Adrenal gland (tissue), 12 donors: ENCODE measurements around the gene DLL3. TPM values are rescaled to one million over a fixed set of nuclear protein-coding genes. Genes with fewer than 3 reads are reported as not detected.

Experiments
- DNase-seq, 7 donors: peaks; one replicate each; pipeline ENCODE4 v3.0.0-alpha.2; 2019 to 2020
- H3K27ac ChIP-seq, 5 donors: fragments of 200-600 bp; sonication (generic) in 4 of 5; 1 replicate in 3 of 5; 2 replicates in 2 of 5; pipeline versions ENCODE4 v1.5.1 to v1.8.0; 2016 to 2020; ENCODE audit warnings: mild to moderate bottlenecking in 1 of 5
- H3K27me3 ChIP-seq: fragments of 200-600 bp; 2 replicates; pipeline ENCODE4 v1.8.0; 2021
- H3K36me3 ChIP-seq, 2 donors: fragments of 200-600 bp; replicated peaks in 1 of 2; 1 replicate in 1 of 2; 2 replicates in 1 of 2; pipeline versions ENCODE4 v1.5.1 to v1.8.0; 2018 to 2022
- H3K4me1 ChIP-seq, 2 donors: fragments of 200-600 bp; replicated peaks in 1 of 2; 1 replicate in 1 of 2; 2 replicates in 1 of 2; pipeline versions ENCODE4 v1.5.1 to v1.8.0; 2018 to 2021
- H3K4me3 ChIP-seq, 4 donors: fragments of 200-600 bp; sonication (generic) in 3 of 4; one replicate each; pipeline ENCODE4 v1.5.1; 2016 to 2018
- H3K9me3 ChIP-seq, 3 donors: fragments of 200-600 bp; sonication (generic) in 1 of 3; replicated peaks in 1 of 3; 1 replicate in 2 of 3; 2 replicates in 1 of 3; pipeline versions ENCODE4 v1.5.1 to v1.8.0; 2016 to 2021
- POLR2A ChIP-seq, 2 donors: fragments of 450-650 bp; IDR thresholded peaks; one replicate each; pipeline ENCODE4 v1.6.1; 2017; ENCODE audit warnings: antibody characterized with exemption in 2 of 2, mild to moderate bottlenecking in 2 of 2, moderate library complexity in 1 of 2
- WGBS, 4 donors: extraction: QIAGEN DNeasy Blood & Tissue Kit in 2 of 4; methylation state at CpG; one replicate each; pipeline versions ENCODE4 v1.1.5 to v1.1.7; 2013 to 2017; 5-methylcytosine and 5-hydroxymethylcytosine counted together
- intact Hi-C, 2 donors: fragments of 100-400 bp; cut with DNase I; formaldehyde crosslinking; loops; one replicate each; pipeline versions ENCODE4 v1.14.1 to v1.15.0; 2022 to 2023
- polyA plus RNA-seq, 3 donors: library from polyadenylated mRNA; stranded (reverse); fragments of 200-250 nt in 2 of 3; fragments of 350-450 nt in 1 of 3; fragmentation: Illumina TruSeq in 1 of 3; extraction: RNeasy Lipid Tissue Mini Kit (QIAGEN cat#74804) in 1 of 3; gene quantifications; one replicate each; pipeline ENCODE4 v1.2.3, GENCODE V29; 2013 to 2014
- total RNA-seq, 9 donors: library from RNA; depleted of rRNA in 4 of 9; stranded (reverse); fragments of >200 nt in 4 of 9; fragments of 120-200 nt in 1 of 9; fragmentation: NEBNext Ultra II Directional in 1 of 9; extraction: Animal tissue kit (Norgen Biotek cat#: 25700) in 1 of 9; gene quantifications; one replicate each; pipeline versions ENCODE4 v1.1.0 to v1.2.4, GENCODE V29; 2013 to 2023
- TF ChIP-seq, protein P1 (sequence below), 6 experiments: fragments of 450-650 bp in 4 of 6; fragments of 200-600 bp in 2 of 6; sonication (generic) in 1 of 6; IDR thresholded peaks; 1 replicate in 5 of 6; 2 replicates in 1 of 6; pipeline versions ENCODE4 v1.5.1 to v1.8.0; 2016 to 2021; ENCODE audit warnings: antibody characterized with exemption in 6 of 6, mild to moderate bottlenecking in 2 of 6, moderate library complexity in 1 of 6
- donor health status: healthy with polysubstance abuse.
- donor health status: Bipolar disorder and iron deficiency.
- donor health status: DM: yes; HTN: yes; CAD: no.
- donor health status: DM: no; HTN: no; CAD: no.
- donor health status: DM: no; HTN: no; CAD: no.
- donor health status: DM: yes; HTN: yes; CAD: no.

DLL3 gene
- total and polyA plus RNA-seq, 12 donors, result 0.10 to 0.17 TPM; not detected in 10

DNA sequence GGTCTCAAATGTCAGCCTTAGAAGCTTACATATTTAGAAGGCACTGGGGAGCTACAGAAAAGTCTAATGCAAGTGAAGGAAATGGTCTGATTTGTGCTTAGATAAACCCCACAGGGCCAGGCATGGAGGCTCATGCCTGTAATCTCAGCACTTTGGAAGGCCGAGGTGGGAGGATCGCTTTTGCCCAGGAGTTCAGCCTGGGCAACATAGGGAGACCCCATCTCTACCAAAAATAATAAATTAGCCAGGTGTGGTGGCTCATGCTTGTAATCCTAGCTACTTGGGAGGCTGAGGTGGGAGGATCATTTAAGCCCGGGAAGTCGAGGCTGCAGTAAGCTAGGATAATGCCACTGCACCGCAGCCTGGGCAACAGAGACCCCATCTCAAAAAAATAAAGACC, 2.7 kb upstream of the DLL3 start:
- no peak for DNase-seq
- WGBS, 4 donors, result 67 to 75% (median 72%) methylated on average over 3 to 5 of the region's 5 CpGs
- Histone ChIP-seq H3K36me3 (peaks cover 0 to 4% of the 10 kb centered on the region in 2 donors), H3K27ac (no peak overlapping the region), H3K4me3 (no peak overlapping the region), H3K4me1 (peaks cover 0 to 11% of the 10 kb centered on the region in 2 donors), H3K27me3 (peaks cover 28% of the 10 kb centered on the region), H3K9me3 (no peaks in the 10 kb centered on the region)
- TF ChIP-seq POLR2A (IDR thresholded peaks at IDR 0.05), result no peak
- TF ChIP-seq, protein P1, sequence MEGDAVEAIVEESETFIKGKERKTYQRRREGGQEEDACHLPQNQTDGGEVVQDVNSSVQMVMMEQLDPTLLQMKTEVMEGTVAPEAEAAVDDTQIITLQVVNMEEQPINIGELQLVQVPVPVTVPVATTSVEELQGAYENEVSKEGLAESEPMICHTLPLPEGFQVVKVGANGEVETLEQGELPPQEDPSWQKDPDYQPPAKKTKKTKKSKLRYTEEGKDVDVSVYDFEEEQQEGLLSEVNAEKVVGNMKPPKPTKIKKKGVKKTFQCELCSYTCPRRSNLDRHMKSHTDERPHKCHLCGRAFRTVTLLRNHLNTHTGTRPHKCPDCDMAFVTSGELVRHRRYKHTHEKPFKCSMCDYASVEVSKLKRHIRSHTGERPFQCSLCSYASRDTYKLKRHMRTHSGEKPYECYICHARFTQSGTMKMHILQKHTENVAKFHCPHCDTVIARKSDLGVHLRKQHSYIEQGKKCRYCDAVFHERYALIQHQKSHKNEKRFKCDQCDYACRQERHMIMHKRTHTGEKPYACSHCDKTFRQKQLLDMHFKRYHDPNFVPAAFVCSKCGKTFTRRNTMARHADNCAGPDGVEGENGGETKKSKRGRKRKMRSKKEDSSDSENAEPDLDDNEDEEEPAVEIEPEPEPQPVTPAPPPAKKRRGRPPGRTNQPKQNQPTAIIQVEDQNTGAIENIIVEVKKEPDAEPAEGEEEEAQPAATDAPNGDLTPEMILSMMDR (IDR thresholded peaks at IDR 0.05), result no peak
- intact Hi-C loops, result no loop called here

DNA sequence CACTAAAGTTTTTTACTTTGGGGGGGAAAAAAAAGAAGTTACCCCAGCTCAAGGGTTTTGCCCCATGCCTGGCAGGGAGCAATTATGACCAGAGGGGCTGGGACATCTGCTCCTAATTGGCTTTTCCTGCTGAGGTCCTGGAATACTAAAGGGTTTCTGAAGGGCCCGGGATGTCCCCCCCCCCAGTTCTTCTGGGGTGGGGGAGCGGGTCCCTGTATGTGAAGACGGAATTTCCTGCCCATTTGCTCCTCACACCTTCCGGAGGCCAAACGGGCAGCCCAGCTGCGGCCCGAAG, 1.1 kb upstream of the DLL3 start:
- Histone ChIP-seq H3K27ac (no peak overlapping the region), H3K4me3 (no peak overlapping the region), H3K9me3 (no peaks in the 10 kb centered on the region), H3K27me3 (peaks cover 28% of the 10 kb centered on the region), H3K36me3 (no peaks in the 10 kb centered on the region), H3K4me1 (peaks cover 0 to 13% of the 10 kb centered on the region in 2 donors)
- intact Hi-C loops, result no loop called here
- TF ChIP-seq POLR2A (IDR thresholded peaks at IDR 0.05), result no peak
- TF ChIP-seq, protein P1 (IDR thresholded peaks at IDR 0.05), result no peak
- WGBS, 4 donors, result 0 to 3% (median 0%) methylated on average over 2 to 7 of the region's 7 CpGs
- DNase-seq, result no peak

DNA sequence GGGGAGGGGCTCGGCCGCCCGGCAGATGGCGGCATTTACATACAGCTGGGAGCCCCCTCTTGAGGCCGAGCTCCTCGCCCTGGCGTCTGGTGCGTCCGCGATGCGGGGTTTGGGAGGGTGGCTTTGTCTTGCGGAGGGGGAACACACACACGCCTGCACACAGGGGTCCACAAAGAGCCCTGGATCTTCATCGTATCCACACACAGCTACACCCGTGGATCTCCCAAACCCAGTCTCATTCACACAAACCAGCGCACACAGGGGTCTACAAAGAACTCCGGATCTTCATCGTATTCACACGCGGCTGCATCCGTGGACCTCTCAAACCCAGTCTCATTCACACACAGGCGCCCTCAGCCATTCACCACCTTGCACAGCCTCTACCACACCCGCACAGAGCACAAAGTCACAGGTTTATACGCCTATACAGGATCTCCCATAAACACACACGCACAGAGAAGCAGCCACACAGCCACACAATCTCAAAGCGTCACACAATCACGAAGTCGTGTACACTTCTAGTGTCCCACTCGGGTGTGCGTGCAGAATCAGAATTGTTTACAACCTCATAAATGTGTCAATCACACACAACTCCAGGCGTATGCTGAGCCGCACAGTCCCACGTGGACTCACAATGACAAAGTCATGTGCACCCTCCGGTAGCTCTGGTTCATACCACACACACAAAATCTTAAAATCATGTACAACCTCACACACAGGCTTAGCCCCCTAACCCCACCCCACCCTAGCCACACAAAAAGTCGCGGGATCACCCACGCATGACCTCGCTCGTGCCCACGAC, 550 bp upstream of the DLL3 start:
- Histone ChIP-seq H3K4me3 (no peak overlapping the region), H3K4me1 (peaks cover 0 to 16% of the 10 kb centered on the region in 2 donors), H3K36me3 (no peaks in the 10 kb centered on the region), H3K27me3 (peaks cover 28% of the 10 kb centered on the region), H3K27ac (no peak overlapping the region), H3K9me3 (no peaks in the 10 kb centered on the region)
- intact Hi-C loops, result no loop called here
- TF ChIP-seq, protein P1 (IDR thresholded peaks at IDR 0.05), result peak in 2 of 6 experiments; percentile 14 to 39
- no peak for TF ChIP-seq POLR2A (IDR thresholded peaks at IDR 0.05)
- peak in 1 of 7 donors; percentile 25 for DNase-seq
- 1 to 6% (median 2%) methylated on average over 17 to 40 of the region's 40 CpGs for whole genome bisulfite sequencing, 4 donors

DNA sequence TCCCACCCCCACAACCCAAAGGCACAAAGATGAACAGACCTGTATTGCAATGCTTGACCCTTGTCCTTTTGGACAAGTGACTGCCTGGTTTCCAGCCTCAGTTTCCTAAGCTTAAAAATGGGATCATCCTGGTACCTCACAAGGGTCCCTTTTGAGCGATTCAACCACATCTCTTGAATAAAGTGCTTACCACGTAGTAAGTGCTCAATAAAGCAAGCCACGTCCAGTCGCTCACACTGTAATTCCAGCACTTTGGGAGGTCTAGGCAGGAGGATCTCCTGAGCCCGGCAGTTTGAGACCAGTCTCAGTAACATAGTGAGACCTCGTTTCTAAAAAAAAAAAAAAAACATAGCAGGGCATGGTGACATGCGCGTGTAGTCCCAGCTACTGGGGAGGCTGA, 1.2 kb downstream of the DLL3 start:
- no peaks in the 10 kb centered on the region for H3K36me3 ChIP-seq
- H3K27ac ChIP-seq, result no peak overlapping the region
- peaks cover 43% of the 10 kb centered on the region for H3K27me3 ChIP-seq
- TF ChIP-seq, protein P1 (IDR thresholded peaks at IDR 0.05), result no peak
- no peak for TF ChIP-seq POLR2A (IDR thresholded peaks at IDR 0.05)
- peaks cover 0 to 16% of the 10 kb centered on the region in 2 donors for H3K4me1 ChIP-seq
- H3K4me3 ChIP-seq, result no peak overlapping the region
- H3K9me3 ChIP-seq, result no peaks in the 10 kb centered on the region
- DNase-seq, result no peak
- 66 to 81% (median 73%) methylated on average over 8 of the region's 8 CpGs for WGBS, 4 donors
- intact Hi-C loops, result no loop called here
